Transverse colon (tissue), 4 donors: Measurements from ENCODE around the gene RPAP3. TPM values are rescaled to one million over a fixed set of nuclear protein-coding genes. Genes with fewer than 3 reads are reported as not detected.

Source experiments
- DNase-seq: peaks from one replicate; pipeline ENCODE4 v3.0.0-alpha.2; 2019
- H3K27ac ChIP-seq, 4 donors: fragments of 200-600 bp; sonication (generic); 2 replicates each; pipeline ENCODE4 v1.5.1; 2016 to 2018; ENCODE audit warnings: inconsistent platforms in 4 of 4
- H3K27me3 ChIP-seq: fragments of 200-600 bp; sonication (generic); 2 replicates; pipeline ENCODE4 v1.5.1; 2017; ENCODE audit warnings: inconsistent platforms
- H3K36me3 ChIP-seq, 4 donors: fragments of 200-600 bp; sonication (generic); 2 replicates each; pipeline ENCODE4 v1.5.1; 2017 to 2019; ENCODE audit warnings: inconsistent platforms in 4 of 4
- H3K4me1 ChIP-seq, 4 donors: fragments of 200-600 bp; sonication (generic); 2 replicates each; pipeline ENCODE4 v1.5.1; 2017 to 2020; ENCODE audit warnings: inconsistent platforms in 4 of 4
- H3K4me3 ChIP-seq, 4 donors: fragments of 200-600 bp; sonication (generic); 1 replicate in 1 of 4; 2 replicates in 3 of 4; pipeline versions ENCODE4 v1.5.1 to v1.6.1; 2017 to 2019; ENCODE audit warnings: inconsistent platforms in 4 of 4
- H3K9me3 ChIP-seq, 2 donors: fragments of 200-600 bp; sonication (generic); 2 replicates each; pipeline ENCODE4 v1.5.1; 2017 to 2019; ENCODE audit warnings: inconsistent platforms in 2 of 2
- EP300 ChIP-seq: sonication (generic); formaldehyde crosslinking; IDR thresholded peaks from one replicate; pipeline ENCODE4 v1.6.1; 2017; ENCODE audit warnings: antibody characterized with exemption, low read depth
- POLR2A ChIP-seq: fragments of 450-650 bp; IDR thresholded peaks from one replicate; pipeline ENCODE4 v1.6.1; 2016; ENCODE audit warnings: antibody characterized with exemption, mild to moderate bottlenecking, moderate library complexity
- POLR2AphosphoS5 ChIP-seq, 3 donors: sonication (generic); formaldehyde crosslinking; IDR thresholded peaks; one replicate each; pipeline ENCODE4 v1.6.1; 2016; ENCODE audit warnings: antibody characterized with exemption in 3 of 3
- WGBS, 2 donors: methylation state at CpG; one replicate each; pipeline ENCODE4 v1.1.5; 2018; ENCODE audit warnings: low coverage in 1 of 2; 5-methylcytosine and 5-hydroxymethylcytosine counted together
- in situ Hi-C, 4 donors: fragments of 200-750 bp; cut with MboI; loops; one replicate each; pipeline versions ENCODE4 v1.15.0 to v1.15.1; 2017; ENCODE audit warnings: low sequenced_read_pairs in 3 of 4, low pct_ligation_motif_present in 1 of 4, low pct_unique_long_range_greater_than_20kb in 1 of 4
- intact Hi-C: fragments of 100-400 bp; cut with DNase I; formaldehyde crosslinking; loops from one replicate; pipeline ENCODE4 v1.15.1; 2023; ENCODE audit warnings: low total_unique reads
- total RNA-seq, 4 donors: library from RNA; depleted of rRNA; stranded (reverse); fragments of >200 nt; gene quantifications; one replicate each; pipeline ENCODE4 v1.1.0, GENCODE V29; 2016
- TF ChIP-seq, protein P1 (sequence below), 5 experiments: fragments of 200-600 bp in 3 of 5; fragments of 450-650 bp in 2 of 5; sonication (generic) in 3 of 5; IDR thresholded peaks; 1 replicate in 2 of 5; 2 replicates in 3 of 5; pipeline ENCODE4 v1.5.1; 2016 to 2017; ENCODE audit warnings: antibody characterized with exemption in 5 of 5, inconsistent platforms in 3 of 5, mild to moderate bottlenecking in 2 of 5, moderate library complexity in 1 of 5

Gene RPAP3
- total RNA-seq, 4 donors from 2014 or later: 8.1 to 16.0 (median 9.3) TPM

GRCh38 chr12:47731723-47732122, 25.9 kb upstream of the RPAP3 start:
- no peaks in the 10 kb centered on the region for H3K36me3 ChIP-seq
- in situ Hi-C loops (loop anchor here in 2 of 4 donors (25.0 kb wide), 2 partner anchors 106 to 231 kb away; partner anchors contain the start of gene TMEM106C (in 1 of the 2)), intact Hi-C loops (no loop called here)
- DNase-seq: no peak
- peaks cover 11 to 20% (median 16%) of the 10 kb centered on the region in 4 donors for H3K4me1 ChIP-seq
- H3K9me3 ChIP-seq: no peaks in the 10 kb centered on the region
- TF ChIP-seq EP300 (no peak), POLR2AphosphoS5 (IDR thresholded peaks at IDR 0.05) (no peak), POLR2A (no peak)
- TF ChIP-seq, protein P1, sequence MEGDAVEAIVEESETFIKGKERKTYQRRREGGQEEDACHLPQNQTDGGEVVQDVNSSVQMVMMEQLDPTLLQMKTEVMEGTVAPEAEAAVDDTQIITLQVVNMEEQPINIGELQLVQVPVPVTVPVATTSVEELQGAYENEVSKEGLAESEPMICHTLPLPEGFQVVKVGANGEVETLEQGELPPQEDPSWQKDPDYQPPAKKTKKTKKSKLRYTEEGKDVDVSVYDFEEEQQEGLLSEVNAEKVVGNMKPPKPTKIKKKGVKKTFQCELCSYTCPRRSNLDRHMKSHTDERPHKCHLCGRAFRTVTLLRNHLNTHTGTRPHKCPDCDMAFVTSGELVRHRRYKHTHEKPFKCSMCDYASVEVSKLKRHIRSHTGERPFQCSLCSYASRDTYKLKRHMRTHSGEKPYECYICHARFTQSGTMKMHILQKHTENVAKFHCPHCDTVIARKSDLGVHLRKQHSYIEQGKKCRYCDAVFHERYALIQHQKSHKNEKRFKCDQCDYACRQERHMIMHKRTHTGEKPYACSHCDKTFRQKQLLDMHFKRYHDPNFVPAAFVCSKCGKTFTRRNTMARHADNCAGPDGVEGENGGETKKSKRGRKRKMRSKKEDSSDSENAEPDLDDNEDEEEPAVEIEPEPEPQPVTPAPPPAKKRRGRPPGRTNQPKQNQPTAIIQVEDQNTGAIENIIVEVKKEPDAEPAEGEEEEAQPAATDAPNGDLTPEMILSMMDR (IDR thresholded peaks at IDR 0.05): no peak
- no peak overlapping the region for H3K4me3 ChIP-seq
- no peak overlapping the region for H3K27ac ChIP-seq
- 52 to 64% methylated on average over 3 to 5 of the region's 5 CpGs for WGBS, 2 donors
- no peaks in the 10 kb centered on the region for H3K27me3 ChIP-seq

- in situ Hi-C loops (loop anchor here in 2 of 4 donors (25.0 kb wide), 2 partner anchors 107 to 232 kb away; partner anchors contain the start of gene TMEM106C (in 1 of the 2)), intact Hi-C loops (no loop called here)
- TF ChIP-seq POLR2AphosphoS5 (IDR thresholded peaks at IDR 0.05) (no peak), EP300 (no peak), POLR2A (no peak)
- TF ChIP-seq, protein P1 (IDR thresholded peaks at IDR 0.05): no peak
- Histone ChIP-seq H3K27me3 (no peaks in the 10 kb centered on the region), H3K4me3 (no peak overlapping the region), H3K36me3 (no peaks in the 10 kb centered on the region), H3K9me3 (no peaks in the 10 kb centered on the region), H3K27ac (no peak overlapping the region), H3K4me1 (peaks cover 0 to 7% (median 3%) of the 10 kb centered on the region in 4 donors)
- WGBS, 2 donors: 67 to 85% methylated on average over 8 of the region's 8 CpGs
- no peak for DNase-seq
Observed at GRCh38 chr12:47730341-47730744, 24.5 kb upstream of the RPAP3 start.

DNA sequence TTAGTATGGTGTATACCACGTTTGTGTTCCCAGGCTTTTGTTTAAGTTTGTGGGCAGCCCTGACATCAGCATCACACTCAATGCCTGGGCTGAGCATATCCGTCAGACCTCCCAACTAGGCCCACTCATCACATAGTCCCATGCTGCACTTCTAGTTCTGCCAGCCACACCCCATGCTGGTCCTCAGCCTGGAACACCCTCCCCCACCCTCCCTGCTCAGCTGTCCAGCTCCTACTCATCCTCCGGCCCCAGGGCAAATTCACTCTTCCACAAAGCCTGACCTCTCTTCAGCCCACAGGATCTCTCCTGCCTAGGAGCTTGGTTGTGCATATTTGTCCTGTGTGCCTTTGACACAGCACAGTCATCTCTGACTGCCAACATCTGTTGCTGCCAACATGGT, 23.4 kb upstream of the RPAP3 start:
- intact Hi-C loops (no loop called here), in situ Hi-C loops (loop anchor here in 2 of 4 donors (25.0 kb wide), 2 partner anchors 108 to 233 kb away; partner anchors contain the start of gene TMEM106C (in 1 of the 2))
- no peaks in the 10 kb centered on the region for H3K4me1 ChIP-seq
- H3K27me3 ChIP-seq: no peaks in the 10 kb centered on the region
- no peaks in the 10 kb centered on the region for H3K36me3 ChIP-seq
- no peak overlapping the region for H3K27ac ChIP-seq
- no peaks in the 10 kb centered on the region for H3K9me3 ChIP-seq
- no peak overlapping the region for H3K4me3 ChIP-seq
- TF ChIP-seq POLR2AphosphoS5 (IDR thresholded peaks at IDR 0.05) (no peak), EP300 (no peak)
- TF ChIP-seq, protein P1 (IDR thresholded peaks at IDR 0.05): no peak
- no peak for DNase-seq
- WGBS, 2 donors: 73 to 100% methylated on average over 1 to 3 of the region's 3 CpGs

GRCh38 chr12:47725893-47726292, 20.1 kb upstream of the RPAP3 start:
- no peaks in the 10 kb centered on the region for H3K9me3 ChIP-seq
- H3K27ac ChIP-seq: no peak overlapping the region
- no peaks in the 10 kb centered on the region for H3K4me1 ChIP-seq
- H3K36me3 ChIP-seq: no peaks in the 10 kb centered on the region
- H3K4me3 ChIP-seq: no peak overlapping the region
- H3K27me3 ChIP-seq: no peaks in the 10 kb centered on the region
- TF ChIP-seq EP300 (no peak), POLR2AphosphoS5 (IDR thresholded peaks at IDR 0.05) (no peak), POLR2A (no peak)
- TF ChIP-seq, protein P1 (IDR thresholded peaks at IDR 0.05): no peak
- 54% methylated on average over 5 of the region's 5 CpGs; no CpG with 5 or more reads in 1 of the 2 donors for WGBS, 2 donors
- intact Hi-C loops (no loop called here), in situ Hi-C loops (loop anchor here in 2 of 4 donors (25.0 kb wide), 2 partner anchors 111 to 236 kb away; partner anchors contain the start of gene TMEM106C (in 1 of the 2))
- no peak for DNase-seq
